IMR-90 (cell line): ENCODE data around the gene CCL4. TPM values are rescaled to one million over a fixed set of nuclear protein-coding genes. Genes with fewer than 3 reads are reported as not detected.

ENCODE experiments used
- ATAC-seq: fragments of 200-7000 bp; cut with Tn5 transposase; 2 replicates; pipeline ENCODE4 v1.9.1; 2020; ENCODE audit warnings: low read depth, mild to moderate bottlenecking, moderate library complexity
- BruUV-seq: library from RNA; stranded (reverse); fragments of 400-500 nt; replicated peaks from 2 replicates; lab custom pipeline; 2021; lab: Mats Ljungman, UMichigan
- CTCF ChIA-PET: fragments of 300-600 bp; formaldehyde crosslinking; extraction: SDS; loops from one replicate; lab custom pipeline; 2021; ENCODE audit warnings: antibody characterized with exemption; lab: Yijun Ruan, JAX
- POLR2A ChIA-PET: fragments of 300-600 bp; sonication (Branson Sonifier 250); formaldehyde crosslinking; loops from one replicate; lab custom pipeline; 2022; ENCODE audit warnings: antibody characterized with exemption; ENCODE audit not compliant: unreplicated experiment; lab: Charles Lee
- DNase-seq: peaks from one replicate; pipeline ENCODE4 v3.0.0; 2013
- H2AFZ ChIP-seq: replicated peaks from 2 replicates; pipeline ENCODE3; 2013; ENCODE audit warnings: low read length, mild to moderate bottlenecking; ENCODE audit not compliant: poor library complexity
- H2AK5ac ChIP-seq: 2 replicates; pipeline ENCODE4 v1.6.1; 2013; ENCODE audit warnings: low read depth, low read length, inconsistent platforms
- H2AK9ac ChIP-seq: replicated peaks from 2 replicates; pipeline ENCODE3; 2013; ENCODE audit warnings: mild to moderate bottlenecking, low read depth, low read length, moderate library complexity; ENCODE audit not compliant: poor library complexity
- H2BK120ac ChIP-seq: 2 replicates; pipeline ENCODE4 v1.6.1; 2013; ENCODE audit warnings: low read depth, low read length, inconsistent platforms
- H2BK15ac ChIP-seq: 3 replicates; pipeline ENCODE4 v1.6.1; 2013; ENCODE audit warnings: low read depth, low read length, inconsistent platforms
- H2BK20ac ChIP-seq: 2 replicates; pipeline ENCODE4 v1.6.1; 2013; ENCODE audit warnings: low read depth, mild to moderate bottlenecking, inconsistent platforms, low read length, moderate library complexity
- H2BK5ac ChIP-seq: 2 replicates; pipeline ENCODE4 v1.6.1; 2013; ENCODE audit warnings: mild to moderate bottlenecking, low read depth, low read length, inconsistent platforms; ENCODE audit not compliant: poor library complexity, severe bottlenecking
- H3K14ac ChIP-seq: replicated peaks from 2 replicates; pipeline ENCODE4 v1.6.1; 2013; ENCODE audit warnings: low read depth, low read length, inconsistent platforms
- H3K18ac ChIP-seq: 2 replicates; pipeline ENCODE4 v1.6.1; 2013; ENCODE audit warnings: low read depth, low read length, control low read depth
- H3K23ac ChIP-seq: 2 replicates; pipeline ENCODE4 v1.6.1; 2013; ENCODE audit warnings: low read depth, low read length, inconsistent platforms
- H3K27ac ChIP-seq: 2 replicates; pipeline ENCODE4 v1.5.1; 2013; ENCODE audit warnings: mild to moderate bottlenecking, control low read depth, low read length; ENCODE audit not compliant: insufficient read depth
- H3K27me3 ChIP-seq: 2 replicates; pipeline ENCODE4 v1.6.1; 2013; ENCODE audit warnings: low read length; ENCODE audit not compliant: control insufficient read depth, insufficient read depth
- H3K36me3 ChIP-seq: 2 replicates; pipeline ENCODE4 v1.6.1; 2013; ENCODE audit warnings: low read length, mixed read lengths; ENCODE audit not compliant: control insufficient read depth, insufficient read depth
- H3K4ac ChIP-seq: 2 replicates; pipeline ENCODE4 v1.6.1; 2013; ENCODE audit warnings: low read depth, low read length, inconsistent platforms
- H3K4me1 ChIP-seq: 2 replicates; pipeline ENCODE4 v1.6.1; 2013; ENCODE audit warnings: low read length, mixed read lengths; ENCODE audit not compliant: control insufficient read depth, insufficient read depth
- H3K4me2 ChIP-seq: 2 replicates; pipeline ENCODE4 v1.6.1; 2013; ENCODE audit warnings: low read depth, mild to moderate bottlenecking, control low read depth, low read length, moderate library complexity
- H3K4me3 ChIP-seq: 2 replicates; pipeline ENCODE4 v1.5.1; 2013; ENCODE audit warnings: low read depth, mild to moderate bottlenecking, control low read depth, low read length, moderate library complexity; ENCODE audit not compliant: insufficient read depth
- H3K56ac ChIP-seq: 2 replicates; pipeline ENCODE4 v1.6.1; 2013; ENCODE audit warnings: low read length, inconsistent platforms; ENCODE audit not compliant: insufficient read depth; ENCODE audit errors: extremely low read depth
- H3K79me1 ChIP-seq, 2 experiments: 2 replicates each; pipeline ENCODE4 v1.6.1; 2013; ENCODE audit warnings: low read length in 2 of 2, inconsistent platforms in 1 of 2, low read depth in 1 of 2
- H3K9ac ChIP-seq: 2 replicates; pipeline ENCODE4 v1.6.1; 2013; ENCODE audit warnings: low read depth, low read length, control low read depth
- H3K9me1 ChIP-seq: 2 replicates; pipeline ENCODE4 v1.6.1; 2013; ENCODE audit warnings: low read length, inconsistent platforms; ENCODE audit not compliant: insufficient read depth
- H3K9me3 ChIP-seq: 2 replicates; pipeline ENCODE4 v1.6.1; 2013; ENCODE audit warnings: low read length; ENCODE audit not compliant: control insufficient read depth, insufficient read depth
- H4K20me1 ChIP-seq: 2 replicates; pipeline ENCODE4 v1.6.1; 2013; ENCODE audit warnings: low read length, inconsistent platforms; ENCODE audit not compliant: insufficient read depth
- H4K5ac ChIP-seq: 2 replicates; pipeline ENCODE4 v1.6.1; 2013; ENCODE audit warnings: mild to moderate bottlenecking, low read depth, low read length, control low read depth
- H4K8ac ChIP-seq, 2 experiments: 2 replicates each; pipeline ENCODE4 v1.6.1; 2013; ENCODE audit warnings: low read depth in 2 of 2, low read length in 2 of 2, control low read depth in 1 of 2, inconsistent platforms in 1 of 2
- H4K91ac ChIP-seq: 2 replicates; pipeline ENCODE4 v1.6.1; 2013; ENCODE audit warnings: low read depth, low read length, inconsistent platforms; ENCODE audit not compliant: insufficient read depth
- FOS ChIP-seq: fragments of 150-350 bp; IDR thresholded peaks from 2 replicates; pipeline ENCODE4 v1.6.1; 2016; ENCODE audit warnings: low read depth, low read length
- MAZ ChIP-seq: IDR thresholded peaks from 2 replicates; pipeline ENCODE4 v1.6.1; 2012; ENCODE audit warnings: low read depth, mild to moderate bottlenecking, low read length, improper control_type of control experiment, moderate library complexity, borderline replicate concordance
- MXI1 ChIP-seq: IDR thresholded peaks from 2 replicates; pipeline ENCODE4 v1.6.1; 2012; ENCODE audit warnings: low read depth, mild to moderate bottlenecking, low read length, moderate library complexity, borderline replicate concordance
- POLR2A ChIP-seq: IDR thresholded peaks from 2 replicates; pipeline ENCODE4 v1.6.1; 2012; ENCODE audit warnings: mild to moderate bottlenecking, low read depth, low read length
- WGBS, 2 experiments: methylation state at CpG; one replicate each; pipeline versions ENCODE4 v1.1.5 to v1.1.7; 2013; ENCODE audit warnings: missing lambda C conversion rate in 2 of 2; ENCODE audit not compliant: insufficient read length in 1 of 2; ENCODE audit errors: extremely low coverage in 2 of 2; 5-methylcytosine and 5-hydroxymethylcytosine counted together
- dilution Hi-C: fragments of 300-500 bp; cut with HindIII; formaldehyde crosslinking; loops from one replicate; pipeline ENCODE4 v1.14.3; 2018; ENCODE audit warnings: low sequenced_read_pairs; ENCODE audit not compliant: unreplicated experiment
- in situ Hi-C: fragments of 300-500 bp; cut with MboI; formaldehyde crosslinking; loops from 3 replicates; pipeline ENCODE4 v1.14.3; 2019; ENCODE audit warnings: low sequenced_read_pairs, inconsistent platforms, mixed read lengths
- intact Hi-C: fragments of 100-400 bp; cut with micrococcal nuclease; formaldehyde crosslinking; loops from 2 replicates; pipeline ENCODE4 v1.10.0; 2022
- polyA plus RNA-seq, 3 experiments: library from polyadenylated mRNA; depleted of rRNA; stranded (reverse); fragments of >200 nt; gene quantifications; 2 replicates each; pipeline ENCODE4 v1.2.3, GENCODE V29; 2012; ENCODE audit warnings: low replicate concordance in 1 of 3
- total RNA-seq: library from RNA; depleted of rRNA; stranded (reverse); fragments of >200 nt; gene quantifications from 2 replicates; pipeline ENCODE4 v1.2.3, GENCODE V29; 2012
- TF ChIP-seq, protein P1 (sequence below): fragments of 150-350 bp; IDR thresholded peaks from 2 replicates; pipeline ENCODE4 v1.6.1; 2016; ENCODE audit warnings: low read depth, mild to moderate bottlenecking, low read length, moderate library complexity, borderline replicate concordance

CCL4 gene
- total and polyA plus RNA-seq, 2 of the 4 experiments (the other 2 are of a cell fraction): not detected

DNA sequence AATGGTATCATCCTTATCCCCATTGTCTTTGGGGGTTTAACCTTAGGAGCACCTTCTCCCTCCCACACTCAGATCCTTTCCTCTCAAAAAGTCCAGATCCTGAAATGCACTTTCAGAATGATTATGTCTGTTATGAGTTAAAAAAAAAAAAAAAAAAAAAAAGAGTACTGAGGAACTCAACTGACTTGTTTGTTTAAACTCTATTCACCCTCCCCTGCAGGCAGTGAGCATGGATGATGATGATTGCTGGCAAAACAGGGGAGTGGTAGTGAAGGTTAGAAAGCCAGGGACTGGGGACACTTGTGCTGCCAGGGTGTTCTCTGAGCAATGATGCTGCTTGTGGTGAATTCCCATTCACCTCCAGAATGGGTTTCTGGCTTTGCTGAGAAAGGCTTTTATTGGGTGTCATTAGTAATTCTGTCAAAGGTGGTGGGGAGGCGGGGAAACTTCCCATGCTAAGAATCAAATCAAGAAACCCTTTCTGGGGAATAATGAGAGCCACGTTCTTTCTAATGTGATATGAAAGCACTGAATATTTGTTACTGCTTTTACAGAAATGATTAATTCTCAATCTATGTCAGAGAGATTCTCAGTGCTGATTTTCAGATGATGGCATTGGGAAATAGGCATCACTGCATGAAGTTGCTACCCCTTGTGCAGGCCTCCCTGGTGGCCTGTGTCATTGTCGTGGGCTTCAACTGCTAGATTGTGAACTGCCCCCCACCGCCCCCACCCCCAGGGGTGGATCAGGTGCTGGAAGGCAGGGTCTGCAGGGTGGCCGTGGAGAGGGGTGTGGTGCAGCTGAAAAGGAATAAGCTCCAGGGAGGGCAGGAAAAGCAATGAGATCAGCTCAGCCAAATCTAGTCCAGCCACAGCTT is 14.1 kb downstream of the CCL4 start (continued):
- no peak for TF ChIP-seq MAZ

DNA sequence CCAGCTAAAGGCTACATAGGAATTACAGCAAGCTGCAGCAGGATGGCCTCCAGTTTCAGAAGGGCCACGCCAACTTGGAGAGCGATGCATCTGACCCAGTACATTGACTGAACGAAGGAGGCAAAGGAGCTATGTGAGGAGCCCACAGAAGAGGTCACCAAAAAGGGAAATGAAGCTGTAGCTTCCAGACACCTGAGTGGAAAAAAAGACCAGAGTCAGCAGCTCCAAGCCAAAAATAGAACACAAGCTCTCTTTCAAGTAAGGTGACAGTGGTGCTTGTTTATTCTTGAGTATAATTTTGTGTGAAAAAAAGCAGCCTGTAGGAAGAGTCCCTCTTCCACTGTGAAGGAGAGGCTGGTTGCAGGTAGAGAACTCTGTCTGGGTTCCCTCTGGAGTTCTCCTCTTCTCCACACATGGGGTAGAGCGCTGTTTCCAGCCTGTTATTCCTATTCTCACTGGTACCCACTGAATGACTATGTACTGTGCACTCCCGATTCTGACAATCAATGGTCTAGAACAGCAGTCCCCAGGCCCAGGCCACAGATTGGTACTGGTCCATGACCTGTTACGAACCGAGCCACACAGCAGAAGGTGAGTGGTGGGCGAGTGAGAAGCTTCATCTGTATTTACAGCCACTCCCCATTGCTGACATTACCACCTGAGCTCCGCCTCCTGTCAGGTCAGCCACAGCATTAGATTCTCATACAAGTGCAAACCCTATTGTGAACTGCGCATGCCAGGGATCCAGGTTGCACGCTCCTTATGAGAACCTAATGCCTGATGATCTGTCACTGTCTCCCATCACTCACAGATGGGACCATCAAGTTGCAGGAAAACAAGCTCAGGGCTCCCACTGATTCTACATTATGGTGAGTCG is 15.1 kb downstream of the CCL4 start:
- Histone ChIP-seq H3K27ac (no peak overlapping the region), H2BK5ac (no peak overlapping the region), H3K36me3 (no peaks in the 10 kb centered on the region), H2AK5ac (no peak overlapping the region), H2BK120ac (no peak overlapping the region), H3K4ac (no peak overlapping the region), H2BK20ac (no peak overlapping the region), H4K91ac (no peak overlapping the region), H3K23ac (no peak overlapping the region), H3K4me1 (no peaks in the 10 kb centered on the region), H3K56ac (no peak overlapping the region), H3K4me3 (no peak overlapping the region), H3K27me3 (no peaks in the 10 kb centered on the region), H3K18ac (no peak overlapping the region), H2BK15ac (no peak overlapping the region), H3K9me3 (no peaks in the 10 kb centered on the region), H3K9me1 (no peaks in the 10 kb centered on the region), H3K4me2 (no peak overlapping the region), H3K79me1 (no peaks in the 10 kb centered on the region), H2AK9ac (no peak overlapping the region), H3K14ac (no peak overlapping the region), H4K20me1 (no peaks in the 10 kb centered on the region), H2AFZ (no peak overlapping the region), H3K9ac (no peak overlapping the region), H4K8ac (no peak overlapping the region), H4K5ac (no peak overlapping the region)
- CTCF ChIA-PET: interaction anchor here (1.2 to 1.3 kb wide), 2 partner anchors 9 to 30 kb away, joined by 3 to 4 read pairs; no protein-coding TSS in a partner anchor
- dilution Hi-C loops (no loop called here), in situ Hi-C loops (no loop called here), intact Hi-C loops (no loop called here)
- TF ChIP-seq POLR2A (no peak), MAZ (no peak), FOS (no peak), MXI1 (no peak)
- TF ChIP-seq, protein P1, sequence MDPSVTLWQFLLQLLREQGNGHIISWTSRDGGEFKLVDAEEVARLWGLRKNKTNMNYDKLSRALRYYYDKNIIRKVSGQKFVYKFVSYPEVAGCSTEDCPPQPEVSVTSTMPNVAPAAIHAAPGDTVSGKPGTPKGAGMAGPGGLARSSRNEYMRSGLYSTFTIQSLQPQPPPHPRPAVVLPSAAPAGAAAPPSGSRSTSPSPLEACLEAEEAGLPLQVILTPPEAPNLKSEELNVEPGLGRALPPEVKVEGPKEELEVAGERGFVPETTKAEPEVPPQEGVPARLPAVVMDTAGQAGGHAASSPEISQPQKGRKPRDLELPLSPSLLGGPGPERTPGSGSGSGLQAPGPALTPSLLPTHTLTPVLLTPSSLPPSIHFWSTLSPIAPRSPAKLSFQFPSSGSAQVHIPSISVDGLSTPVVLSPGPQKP: no peak
- 67% methylated on average over 7 of the region's 12 CpGs; no CpG with 5 or more reads in 1 of the 2 experiments for WGBS, 2 experiments
- BruUV-seq: no TSS peak
- DNase-seq: no peak
- no peak for ATAC-seq
- POLR2A ChIA-PET: no interaction called here
